B cell (primary cell): ENCODE data around the gene DRAP1. TPM values are rescaled to one million over a fixed set of nuclear protein-coding genes. Genes with fewer than 3 reads are reported as not detected.

ENCODE experiments used
- ATAC-seq: fragments of 200-7000 bp; cut with Tn5 transposase; one replicate; pipeline ENCODE4 v1.10.0; 2021; ENCODE audit warnings: low read depth, mild to moderate bottlenecking, moderate number of reproducible peaks, moderate library complexity
- CTCF ChIA-PET: fragments of 350-600 bp; sonication (Branson Sonifier 250); formaldehyde crosslinking; loops from one replicate; lab custom pipeline; 2021; ENCODE audit warnings: antibody characterized with exemption, inconsistent platforms; lab: Charles Lee
- POLR2A ChIA-PET: fragments of 350-600 bp; sonication (Branson Sonifier 250); formaldehyde crosslinking; loops from one replicate; lab custom pipeline; 2021; ENCODE audit warnings: antibody characterized with exemption; lab: Charles Lee
- DNase-seq: peaks from one replicate; pipeline ENCODE4 v3.0.0; 2013
- H2AFZ ChIP-seq: 2 replicates; pipeline ENCODE4 v1.6.1; 2012; ENCODE audit warnings: mild to moderate bottlenecking, low read depth, low read length; ENCODE audit not compliant: insufficient read depth, poor library complexity, severe bottlenecking
- H3K27ac ChIP-seq, 2 donors: 1 replicate in 1 of 2; 2 replicates in 1 of 2; pipeline ENCODE4 v1.5.1; 2012 to 2013; ENCODE audit warnings: low read length in 2 of 2, mild to moderate bottlenecking in 2 of 2, moderate library complexity in 1 of 2
- H3K27me3 ChIP-seq, 4 experiments: fragments of 200-600 bp in 1 of 4; sonication (generic) in 1 of 4; replicated peaks in 1 of 4; 1 replicate in 2 of 4; 2 replicates in 2 of 4; pipeline versions ENCODE4 v1.6.1 to v1.7.0; 2013 to 2016; ENCODE audit warnings: low read length in 3 of 4, mild to moderate bottlenecking in 2 of 4, mixed read lengths in 1 of 4, moderate library complexity in 1 of 4; ENCODE audit not compliant: insufficient read depth in 4 of 4, control insufficient read depth in 3 of 4; ENCODE audit errors: control extremely low read depth in 1 of 4
- H3K36me3 ChIP-seq, 2 experiments: replicated peaks in 1 of 2; 1 replicate in 1 of 2; 2 replicates in 1 of 2; pipeline versions ENCODE4 v1.6.1 to v1.7.1; 2013; ENCODE audit warnings: low read length in 1 of 2; ENCODE audit not compliant: insufficient read depth in 2 of 2, control insufficient read depth in 1 of 2; ENCODE audit errors: control extremely low read depth in 1 of 2, extremely low read depth in 1 of 2
- H3K4me1 ChIP-seq, 2 donors: fragments of 200-600 bp in 1 of 2; sonication (generic) in 1 of 2; 1 replicate in 1 of 2; 2 replicates in 1 of 2; pipeline versions ENCODE4 v1.5.1 to v1.6.1; 2013 to 2017; ENCODE audit warnings: low read length in 2 of 2; ENCODE audit not compliant: control insufficient read depth in 2 of 2, insufficient read depth in 2 of 2
- H3K4me2 ChIP-seq: replicated peaks from 2 replicates; pipeline ENCODE3; 2012; ENCODE audit warnings: mild to moderate bottlenecking, low read depth, low read length; ENCODE audit not compliant: poor library complexity, severe bottlenecking
- H3K4me3 ChIP-seq, 5 experiments: fragments of 200-600 bp in 1 of 5; sonication (generic) in 1 of 5; 1 replicate in 3 of 5; 2 replicates in 2 of 5; pipeline versions ENCODE4 v1.5.1 to v1.7.0; 2011 to 2016; ENCODE audit warnings: low read length in 4 of 5, mild to moderate bottlenecking in 4 of 5, low read depth in 2 of 5, control low read depth in 1 of 5, moderate library complexity in 1 of 5; ENCODE audit not compliant: insufficient read depth in 1 of 5; ENCODE audit errors: control extremely low read depth in 1 of 5, extremely low read depth in 1 of 5
- H3K79me2 ChIP-seq: fragments of 200-600 bp; sonication (generic); one replicate; pipeline ENCODE4 v1.6.0; 2016; ENCODE audit warnings: low read length; ENCODE audit not compliant: control insufficient read depth, insufficient read depth
- H3K9ac ChIP-seq: fragments of 200-600 bp; sonication (generic); 2 replicates; pipeline ENCODE4 v1.6.1; 2017; ENCODE audit warnings: mild to moderate bottlenecking, low read length, moderate library complexity
- H3K9me3 ChIP-seq, 3 donors: one replicate each; pipeline versions ENCODE4 v1.6.1 to v1.7.1; 2013; ENCODE audit warnings: low read length in 2 of 3; ENCODE audit not compliant: control insufficient read depth in 2 of 3, insufficient read depth in 1 of 3; ENCODE audit errors: control extremely low read depth in 1 of 3
- H4K20me1 ChIP-seq: 2 replicates; pipeline ENCODE4 v1.6.0; 2012; ENCODE audit warnings: mild to moderate bottlenecking, low read length; ENCODE audit not compliant: insufficient read depth, control insufficient read depth, poor library complexity, severe bottlenecking
- H3K27ac Mint-ChIP-seq: one replicate; pipeline ENCODE4 v1.8.0; 2021; ENCODE audit warnings: mixed read lengths
- H3K27me3 Mint-ChIP-seq: one replicate; pipeline ENCODE4 v1.8.0; 2021; ENCODE audit warnings: mixed read lengths
- H3K4me1 Mint-ChIP-seq: one replicate; pipeline ENCODE4 v1.8.0; 2021; ENCODE audit warnings: mixed read lengths
- H3K4me3 Mint-ChIP-seq: one replicate; pipeline ENCODE4 v1.8.0; 2021; ENCODE audit warnings: mixed read lengths
- H3K9me3 Mint-ChIP-seq: one replicate; pipeline ENCODE4 v1.8.0; 2022; ENCODE audit warnings: mixed read lengths; ENCODE audit not compliant: insufficient read depth
- CTCF ChIP-seq: fragments of 200-600 bp; IDR thresholded peaks from one replicate; pipeline ENCODE4 v1.8.0; 2022; ENCODE audit warnings: antibody characterized with exemption, mild to moderate bottlenecking
- EZH2 ChIP-seq: IDR thresholded peaks from 2 replicates; pipeline ENCODE4 v1.6.1; 2012; ENCODE audit warnings: borderline replicate concordance, low read depth, mild to moderate bottlenecking, moderate library complexity, low read length; ENCODE audit not compliant: insufficient read depth, poor library complexity, severe bottlenecking
- WGBS: methylation state at CpG from one replicate; pipeline ENCODE4 v1.1.5; 2013; ENCODE audit warnings: missing lambda C conversion rate; ENCODE audit not compliant: insufficient coverage; 5-methylcytosine and 5-hydroxymethylcytosine counted together
- intact Hi-C: fragments of 100-400 bp; cut with micrococcal nuclease; formaldehyde crosslinking; loops from one replicate; pipeline ENCODE4 v1.10.0; 2022
- polyA plus RNA-seq: library from polyadenylated mRNA; depleted of rRNA; stranded (reverse); fragments of >200 nt; gene quantifications from 2 replicates; pipeline ENCODE4 v1.2.3, GENCODE V29; 2012
- total RNA-seq, 2 donors: library from RNA; stranded (reverse); fragments of 120-200 nt in 1 of 2; gene quantifications; 1 replicate in 1 of 2; 2 replicates in 1 of 2; pipeline versions ENCODE4 v1.2.3 to v1.2.4, GENCODE V29; 2013 to 2022

DRAP1 gene
- total and polyA plus RNA-seq, 2 donors (not counting 1 experiment from before 2014, with no cell fraction given), result 71.7 to 83.9 TPM

GRCh38 chr11:65896034-65896999 is 22.9 kb upstream of the DRAP1 start:
- Mint-ChIP-seq H3K9me3 (no peaks in the 10 kb centered on the region), H3K27ac (no peak overlapping the region), H3K4me3 (no peak overlapping the region), H3K27me3 (peaks cover 8% of the 10 kb centered on the region), H3K4me1 (peaks cover 37% of the 10 kb centered on the region)
- Histone ChIP-seq H3K4me1 (peaks cover 50 to 51% of the 10 kb centered on the region in 2 donors), H3K27ac (no peak overlapping the region), H3K36me3 (no peaks in the 10 kb centered on the region), H3K4me2 (no peak overlapping the region), H3K27me3 (peaks cover 0 to 21% (median 8%) of the 10 kb centered on the region in 4 experiments), H3K9ac (no peak overlapping the region), H3K4me3 (no peak overlapping the region), H2AFZ (no peak overlapping the region), H3K79me2 (peaks cover 17% of the 10 kb centered on the region), H4K20me1 (peaks cover 14% of the 10 kb centered on the region), H3K9me3 (peaks cover 0 to 10% (median 0%) of the 10 kb centered on the region in 3 donors)
- 90% methylated on average over 13 of the region's 14 CpGs for whole genome bisulfite sequencing
- intact Hi-C loops, result no loop called here
- ATAC-seq (no peak), DNase-seq (no peak)
- ChIA-PET POLR2A (interaction anchor here (0.5 kb wide), 1 partner anchor 739 kb away, joined by 4 read pairs; no protein-coding TSS in a partner anchor), CTCF (interaction anchor here (1.6 to 7.0 kb wide), 3 partner anchors 8 to 112 kb away, joined by 3 to 44 read pairs (median 9); partner anchors contain the start of gene FIBP)
- no peak for TF ChIP-seq CTCF
- TF ChIP-seq EZH2, result no peak
